ENCODE data around the gene OR14C36. TPM values are rescaled to one million over a fixed set of nuclear protein-coding genes. Genes with fewer than 3 reads are reported as not detected.

OR14C36 gene
- total and polyA plus RNA-seq, 2 of the 8 experiments (the other 6 are each of a cell fraction or from before 2014, with no cell fraction given): not detected

DNA sequence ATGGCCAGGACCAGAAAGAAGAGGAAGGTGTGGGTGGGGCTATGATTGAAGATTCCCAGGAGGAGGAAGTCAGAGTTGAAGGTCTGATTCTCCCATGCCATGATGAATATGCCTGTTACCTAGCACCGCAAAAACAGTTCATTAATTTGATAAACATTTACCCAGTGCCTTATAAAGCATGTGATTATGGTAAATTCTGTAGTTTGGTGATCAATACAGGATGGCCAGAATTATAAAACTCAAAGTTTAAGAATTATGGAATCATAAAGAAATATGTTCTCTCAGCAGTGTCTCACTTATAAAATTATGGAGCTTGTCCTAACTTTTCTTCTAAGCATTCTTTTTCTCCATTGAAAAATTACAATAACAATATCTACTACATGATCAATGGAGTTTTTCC, 24.1 kb upstream of the OR14C36 start, which contains the start of gene OR2M7 (continued):
- no peak for TF ChIP-seq RAD21 (IDR thresholded peaks at IDR 0.05 in 1 of 2, conservative IDR thresholded peaks at IDR 0.05 in 1 of 2; ENCODE audit: low read depth in 2 of 2, low read length in 2 of 2)
- TF ChIP-seq, protein P1, sequence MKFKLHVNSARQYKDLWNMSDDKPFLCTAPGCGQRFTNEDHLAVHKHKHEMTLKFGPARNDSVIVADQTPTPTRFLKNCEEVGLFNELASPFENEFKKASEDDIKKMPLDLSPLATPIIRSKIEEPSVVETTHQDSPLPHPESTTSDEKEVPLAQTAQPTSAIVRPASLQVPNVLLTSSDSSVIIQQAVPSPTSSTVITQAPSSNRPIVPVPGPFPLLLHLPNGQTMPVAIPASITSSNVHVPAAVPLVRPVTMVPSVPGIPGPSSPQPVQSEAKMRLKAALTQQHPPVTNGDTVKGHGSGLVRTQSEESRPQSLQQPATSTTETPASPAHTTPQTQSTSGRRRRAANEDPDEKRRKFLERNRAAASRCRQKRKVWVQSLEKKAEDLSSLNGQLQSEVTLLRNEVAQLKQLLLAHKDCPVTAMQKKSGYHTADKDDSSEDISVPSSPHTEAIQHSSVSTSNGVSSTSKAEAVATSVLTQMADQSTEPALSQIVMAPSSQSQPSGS (IDR thresholded peaks at IDR 0.05; ENCODE audit: low read length): no peak
- TF ChIP-seq NRF1 (IDR thresholded peaks at IDR 0.05; ENCODE audit: low read depth, low read length): no peak
- TF ChIP-seq EZH2 (IDR thresholded peaks at IDR 0.05; ENCODE audit: low read depth, low read length, severe bottlenecking): no peak
- TF ChIP-seq BACH1 (IDR thresholded peaks at IDR 0.05; ENCODE audit: low read length): no peak

Data from H1 (cell line).